IMR-90 (cell line): ENCODE measurements around the gene OR8D4. TPM values are rescaled to one million over a fixed set of nuclear protein-coding genes. Genes with fewer than 3 reads are reported as not detected.

Source experiments
- ATAC-seq: fragments of 200-7000 bp; cut with Tn5 transposase; 2 replicates; pipeline ENCODE4 v1.9.1; 2020; ENCODE audit warnings: low read depth, mild to moderate bottlenecking, moderate library complexity
- BruUV-seq: library from RNA; stranded (reverse); fragments of 400-500 nt; replicated peaks from 2 replicates; lab custom pipeline; 2021; lab: Mats Ljungman, UMichigan
- CTCF ChIA-PET: fragments of 300-600 bp; formaldehyde crosslinking; extraction: SDS; loops from one replicate; lab custom pipeline; 2021; ENCODE audit warnings: antibody characterized with exemption; lab: Yijun Ruan, JAX
- POLR2A ChIA-PET: fragments of 300-600 bp; sonication (Branson Sonifier 250); formaldehyde crosslinking; loops from one replicate; lab custom pipeline; 2022; ENCODE audit warnings: antibody characterized with exemption; ENCODE audit not compliant: unreplicated experiment; lab: Charles Lee
- DNase-seq: peaks from one replicate; pipeline ENCODE4 v3.0.0; 2013
- H2AFZ ChIP-seq: replicated peaks from 2 replicates; pipeline ENCODE3; 2013; ENCODE audit warnings: low read length, mild to moderate bottlenecking; ENCODE audit not compliant: poor library complexity
- H2AK5ac ChIP-seq: 2 replicates; pipeline ENCODE4 v1.6.1; 2013; ENCODE audit warnings: low read depth, low read length, inconsistent platforms
- H2AK9ac ChIP-seq: replicated peaks from 2 replicates; pipeline ENCODE3; 2013; ENCODE audit warnings: mild to moderate bottlenecking, low read depth, low read length, moderate library complexity; ENCODE audit not compliant: poor library complexity
- H2BK120ac ChIP-seq: 2 replicates; pipeline ENCODE4 v1.6.1; 2013; ENCODE audit warnings: low read depth, low read length, inconsistent platforms
- H2BK15ac ChIP-seq: 3 replicates; pipeline ENCODE4 v1.6.1; 2013; ENCODE audit warnings: low read depth, low read length, inconsistent platforms
- H2BK20ac ChIP-seq: 2 replicates; pipeline ENCODE4 v1.6.1; 2013; ENCODE audit warnings: low read depth, mild to moderate bottlenecking, inconsistent platforms, low read length, moderate library complexity
- H2BK5ac ChIP-seq: 2 replicates; pipeline ENCODE4 v1.6.1; 2013; ENCODE audit warnings: mild to moderate bottlenecking, low read depth, low read length, inconsistent platforms; ENCODE audit not compliant: poor library complexity, severe bottlenecking
- H3K14ac ChIP-seq: replicated peaks from 2 replicates; pipeline ENCODE4 v1.6.1; 2013; ENCODE audit warnings: low read depth, low read length, inconsistent platforms
- H3K18ac ChIP-seq: 2 replicates; pipeline ENCODE4 v1.6.1; 2013; ENCODE audit warnings: low read depth, low read length, control low read depth
- H3K23ac ChIP-seq: 2 replicates; pipeline ENCODE4 v1.6.1; 2013; ENCODE audit warnings: low read depth, low read length, inconsistent platforms
- H3K27ac ChIP-seq: 2 replicates; pipeline ENCODE4 v1.5.1; 2013; ENCODE audit warnings: mild to moderate bottlenecking, control low read depth, low read length; ENCODE audit not compliant: insufficient read depth
- H3K27me3 ChIP-seq: 2 replicates; pipeline ENCODE4 v1.6.1; 2013; ENCODE audit warnings: low read length; ENCODE audit not compliant: control insufficient read depth, insufficient read depth
- H3K36me3 ChIP-seq: 2 replicates; pipeline ENCODE4 v1.6.1; 2013; ENCODE audit warnings: low read length, mixed read lengths; ENCODE audit not compliant: control insufficient read depth, insufficient read depth
- H3K4ac ChIP-seq: 2 replicates; pipeline ENCODE4 v1.6.1; 2013; ENCODE audit warnings: low read depth, low read length, inconsistent platforms
- H3K4me1 ChIP-seq: 2 replicates; pipeline ENCODE4 v1.6.1; 2013; ENCODE audit warnings: low read length, mixed read lengths; ENCODE audit not compliant: control insufficient read depth, insufficient read depth
- H3K4me2 ChIP-seq: 2 replicates; pipeline ENCODE4 v1.6.1; 2013; ENCODE audit warnings: low read depth, mild to moderate bottlenecking, control low read depth, low read length, moderate library complexity
- H3K4me3 ChIP-seq: 2 replicates; pipeline ENCODE4 v1.5.1; 2013; ENCODE audit warnings: low read depth, mild to moderate bottlenecking, control low read depth, low read length, moderate library complexity; ENCODE audit not compliant: insufficient read depth
- H3K56ac ChIP-seq: 2 replicates; pipeline ENCODE4 v1.6.1; 2013; ENCODE audit warnings: low read length, inconsistent platforms; ENCODE audit not compliant: insufficient read depth; ENCODE audit errors: extremely low read depth
- H3K79me1 ChIP-seq, 2 experiments: 2 replicates each; pipeline ENCODE4 v1.6.1; 2013; ENCODE audit warnings: low read length in 2 of 2, inconsistent platforms in 1 of 2, low read depth in 1 of 2
- H3K9ac ChIP-seq: 2 replicates; pipeline ENCODE4 v1.6.1; 2013; ENCODE audit warnings: low read depth, low read length, control low read depth
- H3K9me1 ChIP-seq: 2 replicates; pipeline ENCODE4 v1.6.1; 2013; ENCODE audit warnings: low read length, inconsistent platforms; ENCODE audit not compliant: insufficient read depth
- H3K9me3 ChIP-seq: 2 replicates; pipeline ENCODE4 v1.6.1; 2013; ENCODE audit warnings: low read length; ENCODE audit not compliant: control insufficient read depth, insufficient read depth
- H4K20me1 ChIP-seq: 2 replicates; pipeline ENCODE4 v1.6.1; 2013; ENCODE audit warnings: low read length, inconsistent platforms; ENCODE audit not compliant: insufficient read depth
- H4K5ac ChIP-seq: 2 replicates; pipeline ENCODE4 v1.6.1; 2013; ENCODE audit warnings: mild to moderate bottlenecking, low read depth, low read length, control low read depth
- H4K8ac ChIP-seq, 2 experiments: 2 replicates each; pipeline ENCODE4 v1.6.1; 2013; ENCODE audit warnings: low read depth in 2 of 2, low read length in 2 of 2, control low read depth in 1 of 2, inconsistent platforms in 1 of 2
- H4K91ac ChIP-seq: 2 replicates; pipeline ENCODE4 v1.6.1; 2013; ENCODE audit warnings: low read depth, low read length, inconsistent platforms; ENCODE audit not compliant: insufficient read depth
- MXI1 ChIP-seq: IDR thresholded peaks from 2 replicates; pipeline ENCODE4 v1.6.1; 2012; ENCODE audit warnings: low read depth, mild to moderate bottlenecking, low read length, moderate library complexity, borderline replicate concordance
- NFE2L2 ChIP-seq: fragments of 150-350 bp; IDR thresholded peaks from 2 replicates; pipeline ENCODE4 v1.6.1; 2016; ENCODE audit warnings: low read depth, mild to moderate bottlenecking, low read length
- WGBS, 2 experiments: methylation state at CpG; one replicate each; pipeline versions ENCODE4 v1.1.5 to v1.1.7; 2013; ENCODE audit warnings: missing lambda C conversion rate in 2 of 2; ENCODE audit not compliant: insufficient read length in 1 of 2; ENCODE audit errors: extremely low coverage in 2 of 2; 5-methylcytosine and 5-hydroxymethylcytosine counted together
- dilution Hi-C: fragments of 300-500 bp; cut with HindIII; formaldehyde crosslinking; loops from one replicate; pipeline ENCODE4 v1.14.3; 2018; ENCODE audit warnings: low sequenced_read_pairs; ENCODE audit not compliant: unreplicated experiment
- in situ Hi-C: fragments of 300-500 bp; cut with MboI; formaldehyde crosslinking; loops from 3 replicates; pipeline ENCODE4 v1.14.3; 2019; ENCODE audit warnings: low sequenced_read_pairs, inconsistent platforms, mixed read lengths
- intact Hi-C: fragments of 100-400 bp; cut with micrococcal nuclease; formaldehyde crosslinking; loops from 2 replicates; pipeline ENCODE4 v1.10.0; 2022
- polyA plus RNA-seq, 3 experiments: library from polyadenylated mRNA; depleted of rRNA; stranded (reverse); fragments of >200 nt; gene quantifications; 2 replicates each; pipeline ENCODE4 v1.2.3, GENCODE V29; 2012; ENCODE audit warnings: low replicate concordance in 1 of 3
- total RNA-seq: library from RNA; depleted of rRNA; stranded (reverse); fragments of >200 nt; gene quantifications from 2 replicates; pipeline ENCODE4 v1.2.3, GENCODE V29; 2012

The OR8D4 gene
- total and polyA plus RNA-seq, 2 of the 4 experiments (the other 2 are of a cell fraction), result not detected

DNA sequence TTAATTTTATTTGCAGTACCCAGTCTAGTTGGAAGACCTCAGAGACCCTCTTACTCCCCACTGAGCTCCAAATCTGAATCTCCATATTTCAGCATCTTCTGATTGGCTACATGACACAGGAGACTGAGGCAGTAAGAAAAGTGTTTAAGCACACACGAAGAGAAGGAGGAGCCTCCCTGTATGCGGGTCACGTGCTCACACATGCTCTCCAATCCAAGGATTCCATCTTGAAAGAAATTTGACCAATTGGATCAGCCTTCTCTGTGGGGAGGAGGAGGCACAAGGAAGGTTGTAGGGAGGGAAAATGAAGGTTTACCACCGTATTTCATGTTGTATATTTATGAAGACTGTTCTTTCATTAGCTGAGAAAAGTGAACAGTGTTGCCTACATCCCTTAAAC lies 40.4 kb downstream of the OR8D4 start:
- TF ChIP-seq MXI1 (no peak), NFE2L2 (no peak)
- H3K9me1 ChIP-seq, result no peaks in the 10 kb centered on the region
- H2AK5ac ChIP-seq, result no peak overlapping the region
- no peaks in the 10 kb centered on the region for H4K20me1 ChIP-seq
- no peak overlapping the region for H4K91ac ChIP-seq
- no CpG with 5 or more reads among the region's 4 CpGs for WGBS, 2 experiments
- no peak overlapping the region for H2AFZ ChIP-seq
- intact Hi-C loops (no loop called here), in situ Hi-C loops (no loop called here), dilution Hi-C loops (no loop called here)
- no peaks in the 10 kb centered on the region for H3K79me1 ChIP-seq
- H2BK20ac ChIP-seq, result no peak overlapping the region
- H3K56ac ChIP-seq, result no peak overlapping the region
- ATAC-seq (no peak), DNase-seq (no peak)
- H2BK5ac ChIP-seq, result no peak overlapping the region
- H3K36me3 ChIP-seq, result no peaks in the 10 kb centered on the region
- no peak overlapping the region for H3K4me2 ChIP-seq
- peaks cover 17% of the 10 kb centered on the region for H3K9me3 ChIP-seq
- no peak overlapping the region for H3K4me3 ChIP-seq
- H3K9ac ChIP-seq, result no peak overlapping the region
- H2BK15ac ChIP-seq, result no peak overlapping the region
- ChIA-PET POLR2A (no interaction called here), CTCF (no interaction called here)
- no peaks in the 10 kb centered on the region for H3K4me1 ChIP-seq
- no TSS peak for BruUV-seq
- no peak overlapping the region for H2BK120ac ChIP-seq
- no peak overlapping the region for H3K27ac ChIP-seq
- no peak overlapping the region for H3K4ac ChIP-seq
- H4K8ac ChIP-seq, result no peak overlapping the region
- no peaks in the 10 kb centered on the region for H3K27me3 ChIP-seq
- no peak overlapping the region for H3K23ac ChIP-seq
- H3K18ac ChIP-seq, result no peak overlapping the region
- H2AK9ac ChIP-seq, result no peak overlapping the region
- H3K14ac ChIP-seq, result no peak overlapping the region
- no peak overlapping the region for H4K5ac ChIP-seq
